ENCODE data around the gene SPG21.
"Not testable (repeated sequence)": the region's sequence is repeated elsewhere in the genome, so short reads cannot be mapped to it uniquely, and the experiment has no call there.

The SPG21 gene

DNA sequence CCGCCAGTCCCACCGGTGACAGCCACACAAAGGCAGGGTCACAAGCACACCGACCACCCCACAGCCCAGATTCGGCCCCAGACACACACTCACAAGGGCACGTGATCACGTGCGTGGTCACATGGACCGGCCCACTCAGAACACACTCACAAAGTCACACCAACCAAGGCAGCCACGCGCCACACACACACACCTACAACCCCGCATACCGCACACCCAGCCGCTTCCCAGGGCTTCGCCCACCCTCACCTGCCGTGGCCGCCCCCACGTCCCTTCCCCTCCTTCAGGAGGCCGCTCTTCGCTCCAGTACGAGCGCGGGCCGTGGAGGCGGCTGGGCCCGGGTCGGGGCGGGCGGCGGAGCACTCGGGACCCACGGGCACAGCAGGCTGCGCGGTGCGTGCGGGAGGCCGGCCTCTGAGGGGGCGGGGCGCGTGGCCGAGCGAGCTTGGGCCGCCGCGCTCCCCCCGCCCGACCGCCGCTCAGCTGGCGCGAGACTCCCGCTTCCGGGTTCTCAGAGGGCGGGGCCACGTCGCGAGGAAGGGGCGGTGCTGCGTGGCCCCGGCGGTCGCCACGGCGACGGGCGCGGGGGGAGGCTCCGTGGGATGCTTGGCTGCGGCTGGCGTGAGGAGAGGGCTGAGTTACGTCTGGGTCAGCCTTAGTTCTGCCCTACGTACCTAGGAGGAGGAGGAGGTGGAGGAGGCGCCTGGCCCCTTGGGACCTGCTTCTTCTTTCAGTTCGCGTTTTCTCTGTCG, at the start of gene SPG21:
SPG21 (minus strand) TSS at position 499 of the 752 bp plus-strand sequence. CDS start 6,345 bp downstream, outside the sequence.
- DNase-seq = peak; percentile 89

GRCh38 chr15:65038836-65039235, 49.1 kb upstream of the SPG21 start:
- no peak for DNase-seq

DNA sequence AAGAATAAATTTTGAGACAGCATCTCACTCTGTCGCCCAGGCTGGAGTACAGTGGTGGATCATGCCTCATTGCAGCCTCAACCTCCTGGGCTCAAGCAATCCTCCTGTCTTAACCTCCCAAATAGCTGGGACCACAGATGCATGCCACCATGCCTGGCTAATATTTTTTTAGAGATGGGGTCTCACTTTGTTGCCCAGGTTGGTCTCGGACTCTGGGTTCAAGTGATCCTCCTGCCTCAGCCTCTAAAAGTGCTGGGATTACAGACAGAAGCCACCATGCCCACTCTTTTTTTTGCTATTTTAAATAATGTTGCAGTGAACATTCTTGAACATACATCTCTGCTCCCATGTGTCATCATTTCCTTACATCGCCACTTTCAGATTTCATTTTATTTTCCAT, 48.7 kb upstream of the SPG21 start:
- DNase-seq = no peak

- DNase-seq = no peak
These were observed 47.6 kb upstream of the SPG21 start for GRCh38 chr15:65037309-65037708.

DNA sequence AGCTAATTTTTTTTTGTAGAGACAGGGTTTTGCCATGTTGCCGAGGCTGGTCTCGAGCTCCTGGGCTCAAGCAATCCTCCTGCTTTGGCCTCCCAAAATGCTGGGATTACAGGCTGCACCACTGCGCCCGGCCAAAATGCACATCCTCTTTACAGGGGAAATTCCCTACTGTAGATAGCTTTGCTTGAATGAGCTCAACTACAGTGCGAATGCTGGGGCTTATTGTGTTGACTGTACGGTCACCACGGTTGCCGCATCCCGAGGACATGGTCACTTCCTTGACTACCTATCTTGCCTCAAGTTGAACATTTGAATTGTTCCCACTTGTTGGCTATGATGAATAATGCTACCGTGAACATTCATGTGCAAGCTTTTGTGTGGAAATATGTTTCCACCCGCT, 45.0 kb upstream of the SPG21 start:
- no peak for DNase-seq

- DNase-seq = peak; percentile 72
These were observed 44.0 kb upstream of the SPG21 start for GRCh38 chr15:65033659-65034269.

DNA sequence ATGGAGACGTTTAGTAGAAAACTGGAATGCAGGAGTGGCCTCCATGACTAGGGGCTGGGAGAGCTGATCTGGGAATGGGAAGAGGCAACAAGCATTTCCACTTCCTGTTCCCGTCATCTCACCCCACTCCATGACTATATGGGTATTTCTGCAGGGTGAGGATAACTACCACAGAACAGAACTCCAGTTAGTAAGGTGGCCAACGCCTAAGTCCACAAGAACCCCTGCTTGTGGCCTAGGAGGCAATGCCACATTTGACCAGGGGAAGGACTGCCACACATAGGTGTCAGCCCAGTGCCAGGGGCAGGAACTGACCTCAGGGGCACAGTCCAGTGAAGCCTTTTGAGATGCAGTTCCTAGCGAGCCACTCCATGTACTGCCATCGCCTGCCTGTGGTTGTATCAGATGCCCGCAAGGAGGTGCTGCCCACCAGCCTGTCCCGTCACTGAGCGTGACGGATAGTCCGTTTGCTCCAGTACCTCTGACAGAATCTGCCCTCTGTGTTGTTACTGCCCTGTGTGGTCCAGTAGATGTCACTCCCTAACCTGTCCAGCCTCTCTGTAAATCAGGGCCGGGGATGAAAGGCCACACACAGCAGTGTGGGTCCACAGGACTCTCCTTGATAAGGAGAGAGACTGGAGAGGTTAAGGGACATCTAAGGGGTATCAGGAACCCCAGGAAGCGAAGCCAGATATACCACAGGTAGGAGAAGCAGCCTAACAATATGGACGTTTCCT, 43.3 kb upstream of the SPG21 start:
- DNase-seq = peak; percentile 81

- DNase-seq = no peak
These were observed 40.1 kb upstream of the SPG21 start for GRCh38 chr15:65029736-65030208.

GRCh38 chr15:65028921-65029735, 39.4 kb upstream of the SPG21 start, which contains the start of gene MTFMT:
Gene MTFMT (minus strand): TSS chr15:65029639. CDS start chr15:65029613, 26 bp downstream.
- DNase-seq = peak; percentile 72

DNA sequence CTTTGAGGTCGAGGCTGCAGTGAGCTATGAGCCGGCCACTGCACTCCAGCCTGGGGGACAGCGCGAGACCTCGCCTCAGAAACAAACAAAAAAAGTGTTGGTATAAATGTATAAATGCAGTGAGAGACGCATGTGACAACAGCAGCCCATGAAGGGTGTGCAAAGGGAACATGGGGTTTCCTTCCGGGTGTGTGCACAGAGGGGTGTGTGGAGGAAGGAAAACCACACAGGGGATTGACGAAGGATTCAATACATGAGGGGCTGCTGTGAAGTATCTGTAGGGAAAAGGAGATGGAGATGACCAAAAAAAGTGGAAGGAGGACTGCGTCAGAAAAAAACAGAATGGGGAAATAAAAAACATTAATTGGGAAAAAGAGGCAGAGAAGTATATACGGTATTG, 38.6 kb upstream of the SPG21 start:
- DNase-seq = no peak

DNA sequence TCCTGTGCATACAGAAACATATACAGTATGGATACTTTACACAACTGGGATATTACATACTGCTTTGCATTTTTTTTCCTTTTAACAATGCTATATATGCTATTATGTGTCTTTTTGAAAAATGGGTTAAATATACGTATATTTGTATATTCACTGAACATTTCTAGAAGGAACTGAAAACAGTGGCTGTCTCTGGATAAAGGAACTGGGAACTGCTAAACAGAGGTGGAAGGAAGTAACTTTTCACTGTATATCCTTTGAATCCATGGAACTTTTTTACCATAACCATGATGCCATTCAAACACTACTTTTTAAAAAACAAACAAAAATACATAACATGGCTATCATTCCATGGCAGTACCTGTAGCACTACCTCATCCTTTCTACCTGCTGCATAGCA, 37.9 kb upstream of the SPG21 start:
- DNase-seq = no peak

DNA sequence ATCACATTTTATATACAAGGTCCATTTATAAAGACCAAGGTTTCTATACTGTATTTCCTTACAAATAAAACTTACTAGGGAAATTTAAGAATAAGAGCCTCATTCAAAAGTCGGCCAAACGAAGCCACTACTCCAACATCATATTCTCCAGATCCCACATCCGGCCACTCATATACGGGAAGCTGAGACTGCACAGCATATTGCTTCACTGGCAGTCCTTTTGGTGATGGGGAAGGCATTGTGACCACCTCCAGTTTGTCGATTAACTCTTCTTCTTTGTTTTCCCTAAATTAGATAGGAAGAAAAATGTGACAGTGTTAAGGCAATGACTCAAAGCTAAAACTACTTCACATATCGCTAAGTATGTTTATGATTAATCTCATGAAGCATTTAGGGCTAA, 37.0 kb upstream of the SPG21 start:
- no peak for DNase-seq

- DNase-seq = no peak
These were observed 31.8 kb upstream of the SPG21 start for GRCh38 chr15:65021488-65021887.

DNA sequence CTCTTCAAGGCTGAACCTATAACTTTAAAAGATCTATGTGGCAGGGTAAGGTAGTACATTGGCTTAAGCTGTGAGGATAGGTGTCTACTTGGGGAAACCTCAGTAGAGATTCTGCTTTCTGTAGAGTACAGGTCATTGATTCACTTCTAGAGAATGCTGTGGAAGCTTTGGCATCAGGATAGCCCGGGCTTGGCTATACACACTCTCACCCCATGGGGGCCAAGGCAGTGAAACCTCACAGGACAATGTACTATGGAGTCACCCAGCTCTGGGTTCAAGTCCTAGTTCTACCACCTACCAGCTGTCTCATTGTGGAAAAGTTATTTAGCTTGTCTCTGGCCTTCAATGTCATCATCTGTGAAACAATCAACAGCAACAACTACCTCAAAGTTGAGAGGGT, 30.7 kb upstream of the SPG21 start:
- peak; percentile 10 for DNase-seq

DNA sequence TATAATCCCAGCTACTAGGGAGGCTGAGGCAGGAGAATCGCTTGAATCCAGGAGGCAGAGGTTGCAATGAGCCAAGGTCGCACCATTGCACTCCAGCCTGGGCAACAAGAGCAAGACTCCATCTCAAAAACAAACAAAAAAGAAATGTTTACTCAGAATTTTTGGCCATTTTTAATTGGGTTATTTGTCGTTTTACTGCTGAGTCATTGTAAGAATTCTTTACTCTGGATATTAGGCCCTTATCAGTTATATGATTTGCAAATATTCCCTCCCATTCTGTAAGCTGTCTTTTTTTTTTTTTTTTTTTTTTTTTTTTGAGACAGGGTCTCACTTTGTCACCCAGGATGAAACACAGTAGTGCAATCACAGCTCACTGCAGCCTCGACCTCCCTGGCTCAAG, 21.5 kb upstream of the SPG21 start:
- not testable (repeated sequence) for DNase-seq

DNA sequence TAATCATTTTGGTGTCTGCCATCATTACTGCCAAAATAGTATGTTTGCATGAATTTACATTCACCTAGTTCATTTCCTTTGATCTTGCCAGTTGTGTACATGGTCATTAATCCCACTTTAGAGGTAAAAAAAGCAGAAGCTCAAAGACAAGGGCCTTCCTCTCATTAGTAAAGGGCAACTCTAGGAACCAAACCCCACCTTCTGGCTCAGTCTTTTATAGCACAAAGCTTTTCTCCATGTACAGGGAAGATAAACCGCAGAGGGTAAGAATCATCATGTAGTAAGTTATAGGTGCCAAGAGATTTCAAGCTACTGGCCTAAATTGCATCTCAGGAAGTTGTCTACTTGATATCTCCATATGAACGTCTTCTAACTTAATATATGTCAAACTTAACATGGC, 19.3 kb upstream of the SPG21 start:
- no peak for DNase-seq

DNA sequence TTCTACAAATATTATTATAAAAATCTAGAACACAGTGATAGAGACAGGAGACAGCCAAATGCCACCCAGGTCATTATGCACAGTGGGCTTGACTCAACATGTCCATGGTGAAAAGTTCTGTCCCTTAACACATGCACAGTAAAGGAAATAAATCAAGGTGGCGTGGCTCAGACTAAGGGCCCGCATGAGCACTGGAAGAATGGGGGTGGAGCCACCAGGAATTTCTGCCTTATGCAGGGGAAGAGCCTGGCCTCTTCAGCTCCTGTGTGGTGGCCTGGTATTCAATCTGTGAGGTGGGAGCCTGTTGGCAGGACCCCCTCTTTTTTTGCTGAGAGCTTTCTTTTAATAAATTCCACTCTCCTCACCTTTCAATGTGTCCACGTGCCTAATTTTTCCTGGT, 17.2 kb upstream of the SPG21 start:
- no peak for DNase-seq

DNA sequence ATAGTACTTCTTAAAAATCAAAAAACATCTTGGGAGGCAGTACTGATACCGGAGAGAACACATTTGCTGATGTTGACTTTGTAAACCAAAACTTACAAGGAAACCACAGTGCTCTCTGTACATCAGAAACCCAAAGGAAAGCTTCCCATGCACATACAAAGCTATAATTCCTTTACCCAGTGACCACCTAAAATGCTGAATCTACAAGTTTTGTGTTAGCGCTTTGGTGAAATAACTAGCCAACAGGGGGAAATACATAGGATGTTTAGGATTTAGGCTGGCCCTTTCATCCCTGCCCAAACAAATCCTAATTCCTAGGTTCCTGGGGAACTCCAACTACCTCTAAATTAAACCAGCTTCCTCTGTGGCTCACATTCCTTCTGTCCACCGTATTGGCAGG, 15.3 kb upstream of the SPG21 start:
- DNase-seq = no peak

GRCh38 chr15:64997745-64998375, 8.1 kb upstream of the SPG21 start:
- no peak for DNase-seq

GRCh38 chr15:64997066-64997465, 7.4 kb upstream of the SPG21 start:
- no peak for DNase-seq

- DNase-seq = no peak
These were observed 3.6 kb upstream of the SPG21 start for GRCh38 chr15:64993290-64993689.

- DNase-seq = no peak
These were observed 1.9 kb upstream of the SPG21 start for GRCh38 chr15:64991536-64992135.
